GM18868 (cell line): ENCODE results near the gene ARHGEF40.

ENCODE experiments used
- ATAC-seq: cut with Tn5 transposase; IDR thresholded peaks from one replicate; pipeline ENCODE4 v1.9.1; 2021; ENCODE audit warnings: mild to moderate bottlenecking, moderate library complexity; ENCODE audit not compliant: unreplicated experiment

ARHGEF40 gene

GRCh38 chr14:21096438-21096837 is 26.3 kb downstream of the ARHGEF40 start:
- ATAC-seq = no peak

GRCh38 chr14:21096978-21097635 is 27.0 kb downstream of the ARHGEF40 start:
- no peak for ATAC-seq

GRCh38 chr14:21097636-21098075 is 27.6 kb downstream of the ARHGEF40 start:
- no peak for ATAC-seq

- no peak for ATAC-seq
Observed at GRCh38 chr14:21098076-21098891, 28.2 kb downstream of the ARHGEF40 start, which contains the start of gene ZNF219. Gene ZNF219, minus strand, starts transcription at chr14:21098655. Its CDS starts 5,064 bp downstream, at chr14:21093591.

- no peak for ATAC-seq
Observed at GRCh38 chr14:21098892-21099595, 28.9 kb downstream of the ARHGEF40 start.

- no peak for ATAC-seq
Observed at GRCh38 chr14:21099596-21099985, 29.5 kb downstream of the ARHGEF40 start.

- ATAC-seq = no peak
Observed at GRCh38 chr14:21100931-21101330, 30.8 kb downstream of the ARHGEF40 start, which contains the start of gene TMEM253. Gene TMEM253, plus strand, starts transcription at chr14:21101066. Its CDS starts 278 bp downstream, at chr14:21101344.

GRCh38 chr14:21101802-21102413 is 31.8 kb downstream of the ARHGEF40 start:
- no peak for ATAC-seq

- ATAC-seq = no peak
Observed at GRCh38 chr14:21102521-21103410, 32.7 kb downstream of the ARHGEF40 start.

- no peak for ATAC-seq
Observed at GRCh38 chr14:21103411-21103709, 33.3 kb downstream of the ARHGEF40 start.

- peak; percentile 88 for ATAC-seq
Observed at GRCh38 chr14:21103710-21104447, 33.8 kb downstream of the ARHGEF40 start.

- peak; percentile 38 for ATAC-seq
Observed at GRCh38 chr14:21104448-21105060, 34.5 kb downstream of the ARHGEF40 start.

GRCh38 chr14:21105095-21105494 is 35.0 kb downstream of the ARHGEF40 start:
- no peak for ATAC-seq

GRCh38 chr14:21106176-21106497 is 36.0 kb downstream of the ARHGEF40 start:
- no peak for ATAC-seq

GRCh38 chr14:21106498-21107282 is 36.6 kb downstream of the ARHGEF40 start:
- peak; percentile 14 for ATAC-seq

- no peak for ATAC-seq
Observed at GRCh38 chr14:21107283-21107800, 37.2 kb downstream of the ARHGEF40 start.

GRCh38 chr14:21108791-21109190 is 38.7 kb downstream of the ARHGEF40 start:
- ATAC-seq = no peak
